GM10847 (cell line): ENCODE results near the gene GOLGA5.

Source experiments
- POLR2A ChIP-seq: IDR thresholded peaks from 2 replicates; pipeline ENCODE4 v1.6.1; 2011; ENCODE audit not compliant: insufficient read length; ENCODE audit errors: extremely low read depth

Gene GOLGA5

DNA sequence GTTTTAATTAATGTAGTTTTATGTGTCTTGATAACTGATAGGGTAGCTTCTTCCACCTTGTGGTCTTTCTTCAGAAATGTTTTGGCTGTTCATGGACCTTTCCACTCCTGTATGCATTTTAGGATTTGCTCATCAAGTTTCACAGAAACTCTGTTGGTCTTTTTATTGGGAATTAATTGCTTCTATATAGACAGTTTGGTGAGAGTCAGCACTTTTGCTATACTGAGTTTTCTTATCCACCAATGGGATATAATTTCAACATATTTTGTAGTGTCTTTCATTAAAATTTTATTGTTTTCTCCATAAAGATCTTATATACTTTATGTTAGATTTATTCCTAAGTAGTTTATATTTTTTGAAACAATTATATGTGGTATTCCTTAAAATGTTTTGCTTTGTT is 7.8 kb downstream of the GOLGA5 start:
- no peak for TF ChIP-seq POLR2A

DNA sequence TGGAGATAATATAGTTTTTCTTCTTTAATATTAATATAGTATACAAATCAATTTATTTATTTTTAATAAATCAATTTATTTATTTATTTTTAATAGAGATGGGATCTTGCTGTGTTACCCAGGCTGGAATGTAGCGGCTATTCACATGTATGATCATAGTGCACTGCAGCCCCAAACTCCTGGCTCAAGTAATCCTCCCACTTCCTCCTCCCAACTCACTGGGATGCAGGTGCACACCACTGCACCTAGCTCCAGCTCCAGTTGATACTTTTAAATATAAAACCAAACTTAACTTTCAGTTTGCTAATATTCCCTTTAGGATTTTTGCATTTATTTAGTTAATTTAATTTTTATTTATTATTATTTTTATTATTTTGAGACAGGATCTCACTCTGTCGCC is 8.6 kb downstream of the GOLGA5 start:
- TF ChIP-seq POLR2A = no peak

DNA sequence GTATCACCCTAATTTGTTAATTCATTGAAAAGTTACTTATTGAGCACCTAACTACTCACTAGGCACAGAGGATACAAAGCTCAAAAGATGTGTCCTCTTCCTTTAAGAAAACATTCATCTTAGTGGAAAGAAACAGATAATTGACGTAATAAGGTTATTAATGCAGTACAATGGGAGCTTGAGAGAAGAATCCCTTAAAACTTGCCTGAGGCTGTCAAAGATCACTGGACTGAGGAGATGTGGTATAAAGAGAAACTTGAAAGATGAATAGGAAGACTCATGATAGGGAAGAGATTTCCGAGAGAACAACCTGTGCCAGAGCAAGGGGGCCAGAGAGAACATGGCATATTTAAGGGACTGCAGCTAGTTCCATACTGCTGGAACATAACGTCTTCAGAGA is 19.1 kb downstream of the GOLGA5 start:
- TF ChIP-seq POLR2A = no peak

DNA sequence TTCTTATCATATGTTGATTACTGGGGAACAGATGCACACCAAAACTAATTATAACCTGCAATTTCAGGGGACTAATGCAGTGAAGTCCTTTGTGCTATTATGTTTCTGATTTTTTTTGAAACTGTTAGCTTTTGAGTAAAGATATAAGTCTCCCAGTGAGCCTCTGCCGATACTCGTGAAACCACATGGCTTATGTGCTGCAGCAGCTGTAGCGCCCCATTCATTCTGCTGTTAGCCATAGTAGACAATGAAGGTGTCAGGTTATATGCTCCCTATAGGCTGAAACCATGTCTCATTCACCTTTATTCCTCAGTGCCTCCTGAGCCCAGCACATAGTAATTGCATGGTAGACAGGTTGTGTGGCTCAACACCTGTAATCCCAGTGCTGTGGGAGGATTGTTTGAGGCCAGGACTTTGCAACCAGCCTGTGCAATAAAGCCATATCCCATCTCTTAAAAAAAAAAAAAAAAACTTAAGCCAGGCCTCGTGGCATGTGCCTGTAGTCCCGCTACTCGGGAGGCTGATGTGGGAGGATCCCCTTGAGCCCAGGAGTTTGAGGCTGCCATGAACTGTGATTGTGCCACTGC is 25.0 kb downstream of the GOLGA5 start:
- TF ChIP-seq POLR2A = no peak

DNA sequence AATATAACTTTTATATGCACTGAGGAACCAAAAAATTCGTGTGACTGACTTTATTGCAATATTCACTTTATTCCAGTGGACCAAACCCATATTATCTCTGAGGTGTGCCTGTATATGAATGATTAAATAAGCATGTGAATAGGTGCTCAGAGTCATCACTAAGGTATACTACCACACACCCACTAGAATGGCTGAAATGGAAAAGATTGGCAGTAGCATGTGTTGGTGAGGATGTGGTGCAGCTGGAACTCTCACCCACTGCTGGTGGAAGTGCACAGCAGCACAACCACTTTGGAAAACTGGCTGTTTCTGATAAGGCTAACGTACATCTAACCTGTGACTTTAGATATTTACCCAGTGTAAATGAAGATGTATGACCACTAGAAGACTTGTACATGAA is 36.8 kb downstream of the GOLGA5 start:
- no peak for TF ChIP-seq POLR2A

DNA sequence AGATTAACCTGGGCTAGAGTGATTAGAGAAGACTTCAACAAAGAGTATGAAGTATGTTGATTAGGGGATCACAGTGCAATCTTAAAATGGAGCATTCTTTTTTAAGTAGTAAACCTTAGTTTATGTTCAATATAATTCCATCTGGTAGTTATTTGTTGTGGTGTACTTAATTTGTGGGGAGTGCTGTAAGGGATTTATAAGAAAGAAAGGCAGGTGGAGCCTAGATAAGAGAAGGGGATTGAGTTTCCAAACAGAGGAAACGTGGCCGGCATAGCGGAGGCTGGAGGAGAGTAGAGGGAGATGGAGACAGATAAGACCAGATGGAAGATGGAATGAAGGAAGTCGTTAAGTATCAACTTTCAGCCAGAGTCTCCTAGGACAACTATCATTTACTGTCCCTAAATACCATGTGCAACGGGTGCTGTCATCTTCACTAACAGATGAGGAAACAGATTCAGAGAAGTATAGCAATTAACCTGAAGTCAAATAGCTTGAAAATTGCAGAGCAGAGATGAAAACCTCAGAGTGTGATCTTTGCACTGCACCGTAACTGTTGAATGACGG is 38.1 kb downstream of the GOLGA5 start:
- TF ChIP-seq POLR2A = no peak

DNA sequence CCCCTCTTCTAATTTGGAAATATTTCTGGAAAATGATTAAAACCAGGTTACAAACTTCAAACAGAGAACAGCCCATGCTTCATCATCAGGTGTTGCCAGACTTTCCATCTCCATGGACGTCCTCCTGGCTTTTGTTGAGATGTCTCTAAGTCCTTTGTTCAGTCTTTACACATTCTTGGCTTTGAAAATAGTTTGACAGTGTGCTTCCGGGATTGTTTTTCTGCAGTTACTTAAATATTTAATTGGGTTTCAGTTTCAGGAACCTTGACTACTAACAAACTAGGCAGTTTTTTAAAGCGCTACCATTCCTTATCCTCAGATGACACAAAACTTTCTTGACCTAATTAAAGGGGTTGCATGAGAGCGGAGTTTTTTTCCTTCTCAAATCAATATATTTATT is 47.8 kb downstream of the GOLGA5 start:
- TF ChIP-seq POLR2A = no peak

DNA sequence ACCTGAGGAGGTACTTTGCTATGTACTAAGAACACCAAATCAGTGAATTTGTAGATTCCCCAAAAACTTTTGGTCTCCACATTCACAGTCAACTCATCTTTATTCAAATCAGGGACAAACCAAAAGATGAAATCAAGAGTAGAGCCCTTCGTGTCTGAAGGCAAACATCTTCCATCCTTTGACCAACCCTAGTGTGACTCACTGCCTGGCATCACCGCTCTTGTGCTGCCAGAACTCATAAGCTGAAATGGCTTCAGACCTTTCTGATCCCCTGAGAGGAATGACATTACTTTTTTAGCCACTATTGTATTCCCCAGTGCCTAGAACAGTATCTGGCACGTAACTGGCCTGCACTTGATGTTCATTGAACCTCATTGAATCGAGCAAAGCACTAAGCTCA is 50.1 kb downstream of the GOLGA5 start:
- TF ChIP-seq POLR2A = no peak

DNA sequence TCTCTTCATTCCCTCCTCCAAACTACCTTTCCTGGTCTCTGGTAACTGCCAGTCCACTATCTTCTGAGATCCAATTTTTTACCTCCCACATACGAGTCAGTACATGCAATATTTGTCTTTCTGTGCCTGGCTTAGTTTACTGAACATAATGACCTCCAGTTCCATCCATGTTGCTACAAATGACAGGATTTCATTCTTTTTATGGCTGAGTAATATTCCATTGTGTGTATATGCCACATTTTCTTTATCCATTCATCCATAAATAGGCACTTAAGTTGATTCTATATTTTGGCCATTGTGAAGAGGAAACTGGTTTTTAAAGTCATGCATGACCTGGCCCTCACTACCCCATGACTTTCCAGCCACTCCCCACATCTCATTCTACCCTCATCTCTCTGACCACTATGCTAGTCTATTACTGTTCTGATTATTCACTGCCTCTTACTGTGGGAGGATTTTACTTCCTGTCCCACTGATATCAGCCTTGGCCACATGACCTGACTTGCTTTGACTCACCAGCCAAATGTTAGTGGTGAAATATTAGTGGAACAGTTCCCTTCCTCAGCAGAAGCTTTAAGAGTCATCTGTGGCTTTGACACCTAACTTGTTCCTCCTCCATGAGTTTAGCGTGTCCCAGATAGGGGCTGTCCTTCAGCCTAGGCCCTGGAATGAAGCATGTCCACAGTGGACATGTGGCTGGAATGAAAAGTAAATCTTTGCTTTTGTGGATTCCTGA is 52.2 kb downstream of the GOLGA5 start:
- TF ChIP-seq POLR2A = no peak

DNA sequence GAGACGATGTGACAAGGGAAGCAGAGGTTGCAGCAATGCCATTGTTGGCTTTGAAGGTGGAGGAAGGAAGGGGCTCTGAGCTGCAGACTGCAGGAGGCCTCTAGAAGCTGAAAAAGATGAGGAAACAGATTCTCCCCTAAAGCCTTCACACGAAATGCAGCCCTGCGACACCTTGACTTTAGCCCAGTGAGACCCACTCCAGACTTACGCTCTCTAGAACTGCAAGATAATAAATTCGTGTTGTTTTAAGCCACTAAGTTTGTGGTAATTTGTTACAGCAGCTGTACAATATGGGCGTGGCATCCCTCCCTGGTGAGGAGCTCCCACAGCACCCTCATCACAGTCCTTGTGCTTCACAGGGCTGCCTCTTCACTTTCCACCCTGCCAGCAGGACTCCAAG is 53.2 kb downstream of the GOLGA5 start:
- TF ChIP-seq POLR2A = no peak

DNA sequence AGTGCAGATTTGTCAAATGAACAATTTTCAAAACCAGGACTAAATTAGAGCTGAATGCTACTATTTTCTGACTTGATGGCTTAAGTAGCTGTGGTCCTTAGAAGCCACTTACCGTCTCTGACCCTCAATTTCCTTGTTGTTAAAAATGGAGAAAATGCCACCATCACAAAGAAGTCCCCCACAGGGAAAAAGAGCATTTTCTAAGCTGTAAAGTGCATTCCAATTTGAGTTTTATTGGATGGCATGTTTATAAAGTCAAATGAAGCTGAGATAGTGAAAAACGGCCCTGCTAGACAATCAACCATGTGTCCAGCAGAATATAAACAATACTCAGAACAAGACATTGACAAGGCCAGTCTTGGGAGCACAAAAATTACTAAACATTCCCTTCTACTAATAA is 53.6 kb downstream of the GOLGA5 start:
- TF ChIP-seq POLR2A = no peak

DNA sequence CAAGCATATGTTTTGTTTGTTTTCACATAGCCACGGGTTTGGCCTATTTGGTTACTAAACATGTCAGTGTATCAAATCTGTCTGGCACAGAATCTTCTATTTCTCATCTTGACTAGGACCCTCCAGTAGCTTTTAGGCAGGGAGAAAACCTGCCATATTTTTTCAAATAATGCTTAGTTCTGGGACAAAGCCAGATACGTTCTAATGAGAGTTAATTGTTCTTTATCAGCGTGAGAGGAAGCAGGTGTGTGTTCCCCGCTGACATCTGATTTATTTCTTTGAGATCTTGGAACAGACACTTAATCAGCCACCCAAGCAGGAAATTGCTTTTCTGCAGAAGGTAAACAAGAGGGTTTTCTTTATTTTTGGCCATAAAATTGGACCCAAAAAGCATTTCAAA is 54.8 kb downstream of the GOLGA5 start:
- TF ChIP-seq POLR2A = no peak

DNA sequence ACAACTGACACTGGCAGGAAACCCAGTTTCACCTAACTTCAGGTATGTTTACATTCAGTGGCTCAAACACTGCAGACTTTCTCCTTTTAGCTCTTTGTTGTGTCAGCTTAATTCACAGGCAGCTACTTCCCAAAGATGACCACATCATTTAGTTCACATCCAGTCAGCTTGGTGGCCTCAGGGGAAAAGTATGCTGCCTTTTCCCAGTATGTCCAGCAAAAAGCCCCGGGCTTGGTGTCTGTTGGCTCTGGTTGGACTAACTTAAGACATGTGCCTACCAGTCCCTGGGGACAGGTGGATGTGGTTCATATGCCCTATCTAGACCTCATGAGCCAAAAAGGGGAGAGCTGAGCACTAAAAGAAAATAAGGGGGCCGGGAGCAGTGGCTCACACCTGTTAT is 56.4 kb downstream of the GOLGA5 start:
- TF ChIP-seq POLR2A = no peak

DNA sequence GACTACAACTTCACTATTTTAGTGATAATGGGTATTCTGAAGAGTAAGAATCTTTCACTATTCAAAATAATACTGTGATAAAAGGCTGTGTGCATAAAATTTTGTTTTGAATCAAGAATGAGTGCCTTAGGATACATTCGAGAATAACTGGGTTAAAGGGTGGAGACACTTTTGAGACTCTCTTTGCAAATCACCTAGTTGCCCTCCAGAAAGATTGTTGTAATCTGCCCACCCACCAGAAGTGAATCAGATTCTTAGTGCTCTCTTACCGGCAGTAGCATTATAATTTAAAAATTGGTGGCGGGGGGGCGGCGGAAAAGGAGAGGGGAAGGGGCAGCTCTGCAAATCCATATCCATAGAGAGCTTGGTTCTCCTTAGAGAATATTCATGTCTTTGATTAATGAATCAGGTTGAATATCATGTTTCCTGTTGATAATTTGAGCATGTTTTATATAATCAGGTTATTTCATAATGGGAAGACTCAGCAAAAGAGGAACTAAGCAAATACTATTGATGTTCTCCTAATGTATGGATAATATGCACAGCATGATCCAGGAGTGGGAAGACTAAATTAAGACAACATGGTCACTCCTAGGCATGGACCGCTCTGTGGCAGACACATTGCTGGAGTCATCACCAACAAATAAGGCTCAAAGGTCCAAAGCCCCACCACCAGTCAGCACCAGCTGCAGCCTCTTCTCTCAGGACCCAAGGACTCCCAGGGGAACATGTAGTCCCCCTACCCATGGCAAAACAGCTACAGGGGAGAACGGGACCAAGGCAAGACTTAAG is 66.1 kb downstream of the GOLGA5 start:
- no peak for TF ChIP-seq POLR2A

DNA sequence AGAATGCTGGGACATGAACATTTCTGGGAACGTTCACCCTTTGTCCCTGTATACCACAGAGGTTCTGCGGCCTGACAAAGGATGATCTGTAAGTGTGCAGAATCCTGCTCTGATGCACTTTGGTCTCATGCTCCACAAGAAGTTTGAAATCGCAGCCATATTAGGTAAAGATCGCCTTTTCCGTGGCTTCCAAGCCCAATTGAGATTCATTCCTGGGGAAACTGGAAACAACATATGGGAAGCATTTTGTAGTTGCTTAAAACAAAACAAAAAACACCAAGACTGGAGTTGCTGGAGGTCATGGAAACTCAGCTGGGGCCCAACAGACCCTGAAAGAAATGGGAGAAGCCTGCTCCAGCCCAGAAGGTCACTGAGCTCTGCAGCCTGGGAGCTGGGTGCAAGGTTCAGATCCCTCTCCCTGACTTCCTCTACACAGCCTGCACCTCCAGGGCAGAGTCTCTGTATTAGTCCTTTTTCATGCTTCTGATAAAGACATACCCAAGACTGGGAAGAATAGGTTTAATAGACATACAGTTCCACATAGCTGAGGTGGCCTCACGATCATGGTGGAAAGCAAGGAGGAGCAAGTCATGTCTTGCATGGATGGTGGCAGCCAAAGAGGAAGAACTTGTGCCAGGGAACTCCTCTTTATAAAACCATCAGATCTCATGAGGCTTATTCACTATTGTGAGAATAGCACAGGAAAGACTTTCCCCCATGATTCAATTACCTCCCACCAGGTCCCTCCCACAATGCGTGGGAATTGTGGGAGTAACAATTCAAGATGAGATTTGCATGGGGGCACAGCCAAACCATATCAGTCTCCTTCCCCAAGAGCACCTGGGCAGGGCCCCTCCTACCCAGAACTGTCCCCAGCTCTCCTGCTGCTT is 68.0 kb downstream of the GOLGA5 start:
- no peak for TF ChIP-seq POLR2A
